Activated T-cell treated with anti-CD3 and anti-CD28 coated beads for 4 hours (primary cell): ENCODE results near the gene BRD3.
A peak's percentile ranks its signal among the peaks of the same experiment; 100 is the strongest.

Experiments
- DNase-seq: peaks from one replicate; pipeline ENCODE4 v3.0.0-alpha.2; 2020

Gene BRD3

GRCh38 chr9:134035041-134036039 is 32.5 kb downstream of the BRD3 start:
- DNase-seq, result no peak

GRCh38 chr9:134034215-134035040 is 33.4 kb downstream of the BRD3 start:
- no peak for DNase-seq

DNA sequence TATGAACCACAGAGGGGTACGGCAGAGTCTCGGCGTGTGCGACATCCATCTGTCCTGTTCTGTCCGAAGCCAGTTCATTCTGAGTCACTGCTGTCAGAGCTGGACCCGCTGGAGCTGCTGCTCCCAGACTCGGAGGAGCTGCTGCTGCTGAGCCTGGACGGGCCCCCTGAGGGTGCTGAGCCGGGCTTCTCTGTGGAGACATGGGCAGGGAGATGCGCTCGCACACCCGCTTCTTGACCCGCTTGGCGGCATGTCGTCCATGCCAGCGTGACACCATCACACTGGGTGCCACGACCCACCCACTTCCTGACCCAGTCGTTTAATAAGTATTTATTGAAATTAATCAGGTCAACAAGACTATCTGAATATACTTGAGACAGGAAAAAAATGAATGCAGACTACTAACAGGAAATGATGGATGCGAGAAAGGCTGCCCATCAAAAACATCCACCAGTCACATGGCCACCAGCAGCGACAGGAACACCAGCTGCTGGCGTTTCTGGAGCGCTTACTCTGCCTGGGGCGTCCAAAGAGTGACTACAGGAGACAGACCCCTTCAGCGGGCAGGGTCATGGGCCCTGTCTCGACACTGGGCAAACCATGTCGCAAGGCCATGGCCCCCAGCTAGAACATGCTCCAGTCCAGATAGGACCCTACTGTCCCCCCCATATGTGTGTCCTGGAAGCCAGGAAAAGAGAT is 34.2 kb downstream of the BRD3 start:
- no peak for DNase-seq

DNA sequence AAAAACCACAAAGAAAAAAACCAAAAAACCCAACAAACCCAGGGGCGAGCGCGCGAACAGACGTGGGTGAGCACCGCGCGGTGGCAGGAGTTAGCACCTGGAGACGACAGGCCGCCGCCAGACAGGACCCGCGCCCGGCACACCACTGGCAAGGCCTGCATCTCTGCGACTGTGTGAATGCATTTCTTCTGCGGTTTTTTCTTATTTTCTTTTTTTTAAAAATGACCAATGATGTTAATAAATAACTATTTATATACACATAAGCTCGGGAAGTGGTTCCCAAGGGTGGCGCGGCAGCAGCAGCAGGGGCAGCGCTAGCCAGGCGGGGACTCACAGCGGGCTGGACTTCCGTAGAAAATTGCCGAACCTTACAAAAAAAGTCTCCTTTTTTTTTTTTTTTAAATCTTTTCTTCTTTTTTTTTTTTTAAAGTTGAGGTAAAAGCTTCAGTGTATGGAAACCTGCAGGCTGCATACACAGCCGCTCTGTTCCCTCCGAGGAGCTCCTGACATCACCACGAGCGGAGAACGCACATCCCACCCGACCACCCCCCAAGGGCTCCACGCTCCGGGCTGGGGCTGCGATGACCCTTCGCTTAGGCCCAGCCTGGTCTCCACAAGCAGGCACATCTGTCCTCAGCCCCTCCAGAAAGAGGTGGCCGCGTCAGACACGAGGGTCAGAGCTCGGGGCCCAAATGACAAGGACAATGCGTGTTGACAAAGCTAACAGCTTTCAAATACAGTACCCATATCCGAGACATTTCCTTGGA is 35.2 kb downstream of the BRD3 start:
- DNase-seq, result no peak

- DNase-seq, result no peak
These were observed 36.0 kb downstream of the BRD3 start for GRCh38 chr9:134031783-134032182.

- DNase-seq, result no peak
These were observed 36.9 kb downstream of the BRD3 start for GRCh38 chr9:134030821-134031470.

DNA sequence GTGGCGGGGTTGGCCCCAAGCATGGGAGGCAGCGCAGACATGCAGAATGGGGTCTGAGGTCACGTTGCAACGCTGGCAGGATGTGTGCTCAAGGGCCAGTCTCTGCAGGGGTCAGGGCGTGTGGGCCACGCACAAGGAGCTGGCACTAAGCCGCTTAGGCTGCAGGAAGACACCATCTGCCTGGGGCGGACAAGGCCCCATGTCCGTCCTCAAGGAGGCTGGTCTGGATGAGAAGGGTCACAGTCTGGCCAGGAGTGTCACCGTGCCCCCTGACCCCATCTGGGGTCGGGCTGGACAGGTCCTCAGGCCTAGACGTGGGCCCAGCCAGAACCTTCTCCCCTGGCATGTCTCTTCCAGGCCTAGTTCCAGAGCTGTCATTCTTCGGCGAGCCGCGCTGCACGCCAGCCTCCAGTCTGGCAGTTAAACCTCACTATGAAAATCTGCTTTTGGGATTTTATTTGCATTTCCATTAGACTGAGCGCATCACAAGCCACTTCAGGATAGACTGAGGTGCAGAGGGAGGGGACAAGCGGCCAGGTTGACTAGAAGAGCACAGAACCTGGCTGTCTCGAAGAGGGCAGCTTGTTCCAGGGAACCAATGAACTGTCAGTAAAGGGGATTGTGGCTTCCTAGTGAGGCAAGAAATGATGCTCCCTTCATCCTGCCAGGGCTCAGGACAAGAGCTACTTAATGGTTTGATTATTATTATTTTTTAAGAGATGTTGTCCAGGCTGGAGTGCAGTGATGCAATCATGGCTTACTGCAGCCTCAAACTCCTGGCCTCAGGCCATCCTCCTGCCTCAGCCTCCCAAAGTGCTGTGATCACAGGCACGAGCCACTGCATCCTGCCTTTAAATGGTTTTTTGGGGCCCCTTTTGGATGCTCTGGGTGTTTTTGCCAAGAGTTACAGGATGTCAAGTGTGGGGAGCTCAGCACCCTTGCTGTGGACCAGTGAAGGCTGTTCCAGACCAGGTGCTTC is 38.3 kb downstream of the BRD3 start:
- no peak for DNase-seq

GRCh38 chr9:134028575-134029247 is 39.1 kb downstream of the BRD3 start:
- DNase-seq, result no peak

GRCh38 chr9:134028076-134028475 is 39.8 kb downstream of the BRD3 start:
- no peak for DNase-seq

DNA sequence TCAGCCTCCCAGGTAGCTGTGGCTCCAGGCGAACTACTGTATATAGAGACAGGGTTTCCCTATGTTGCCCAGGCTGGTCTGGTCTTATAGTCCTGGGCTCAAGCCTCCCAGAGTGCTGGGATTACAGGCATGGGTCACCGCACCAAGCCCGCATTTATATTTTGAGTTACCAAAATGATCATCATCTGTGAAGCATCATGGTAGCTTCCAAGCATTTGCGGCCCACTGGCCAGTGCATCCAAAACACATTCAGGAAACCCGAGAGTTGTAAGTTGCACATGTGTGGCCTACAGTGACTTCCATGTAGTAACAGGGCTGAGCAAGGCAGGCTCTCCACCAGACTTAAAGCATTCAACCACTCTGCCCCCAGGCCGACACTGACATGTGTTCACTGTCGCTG is 40.3 kb downstream of the BRD3 start:
- DNase-seq, result no peak

DNA sequence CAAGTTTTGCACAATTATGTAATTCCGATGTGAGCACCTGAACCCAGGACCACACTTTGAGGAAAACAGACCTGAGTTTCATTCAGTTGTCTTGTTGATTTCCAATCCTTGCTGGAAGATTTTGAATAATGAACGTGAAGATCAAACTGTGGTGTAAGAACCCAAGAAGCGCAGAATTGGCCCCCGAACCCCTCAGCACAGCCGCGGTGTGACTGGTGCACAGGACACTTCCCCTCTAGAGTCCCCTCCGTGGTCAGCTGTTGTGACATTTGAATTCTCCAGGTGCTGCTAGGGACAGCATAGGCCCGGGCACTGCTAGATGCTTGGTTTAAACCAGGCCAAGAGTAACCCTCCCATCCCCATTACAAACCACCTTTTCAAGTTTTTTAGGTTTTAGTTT is 40.8 kb downstream of the BRD3 start:
- DNase-seq, result no peak

- DNase-seq, result no peak
These were observed 41.2 kb downstream of the BRD3 start for GRCh38 chr9:134026581-134026980.

DNA sequence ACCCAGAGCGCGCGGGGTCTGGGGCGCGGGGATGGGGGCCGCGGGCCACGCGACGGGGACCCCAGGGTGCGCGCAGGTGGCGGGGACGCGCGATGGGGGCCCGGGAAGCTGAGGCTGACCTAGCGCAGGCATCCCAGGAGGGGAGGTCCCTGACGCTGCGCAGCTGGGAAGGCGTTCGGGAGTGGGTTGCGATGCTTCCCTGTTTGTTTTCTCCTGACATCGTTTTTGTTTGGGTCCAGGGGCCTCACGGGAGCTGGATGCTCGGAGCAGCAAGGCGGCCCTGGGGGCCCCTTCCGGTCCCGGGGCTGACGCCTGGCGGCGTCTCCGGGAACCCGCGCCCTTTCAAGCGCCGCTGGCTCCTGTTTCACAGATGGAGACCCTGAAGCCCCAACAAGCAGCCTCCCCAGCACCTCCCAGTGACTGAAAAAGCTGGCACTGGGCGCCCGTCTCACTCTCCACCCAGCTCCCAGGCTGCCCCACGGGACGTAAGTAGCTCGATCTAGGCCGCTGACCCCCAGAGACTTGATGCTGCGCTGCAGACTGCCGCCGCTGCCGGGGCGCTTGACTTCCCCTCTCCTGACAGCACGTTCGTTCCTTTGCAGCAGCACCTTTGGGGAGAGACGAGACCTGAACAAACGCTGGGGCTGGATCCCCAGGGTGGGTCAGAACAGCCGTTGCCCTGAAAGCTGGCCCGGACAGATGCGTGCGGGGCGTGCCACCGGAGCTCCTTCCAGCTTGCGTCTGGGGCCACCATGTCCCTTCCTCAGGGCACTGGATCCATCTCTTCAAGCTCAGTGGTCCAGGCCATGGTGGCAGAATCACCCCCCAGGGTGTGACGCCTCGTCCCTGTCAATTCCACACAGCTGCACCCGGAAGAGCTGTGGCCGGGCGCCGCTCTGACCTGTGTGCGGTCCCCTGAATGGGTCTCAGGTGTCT is 42.0 kb downstream of the BRD3 start:
- DNase-seq, result peak; percentile 28

DNA sequence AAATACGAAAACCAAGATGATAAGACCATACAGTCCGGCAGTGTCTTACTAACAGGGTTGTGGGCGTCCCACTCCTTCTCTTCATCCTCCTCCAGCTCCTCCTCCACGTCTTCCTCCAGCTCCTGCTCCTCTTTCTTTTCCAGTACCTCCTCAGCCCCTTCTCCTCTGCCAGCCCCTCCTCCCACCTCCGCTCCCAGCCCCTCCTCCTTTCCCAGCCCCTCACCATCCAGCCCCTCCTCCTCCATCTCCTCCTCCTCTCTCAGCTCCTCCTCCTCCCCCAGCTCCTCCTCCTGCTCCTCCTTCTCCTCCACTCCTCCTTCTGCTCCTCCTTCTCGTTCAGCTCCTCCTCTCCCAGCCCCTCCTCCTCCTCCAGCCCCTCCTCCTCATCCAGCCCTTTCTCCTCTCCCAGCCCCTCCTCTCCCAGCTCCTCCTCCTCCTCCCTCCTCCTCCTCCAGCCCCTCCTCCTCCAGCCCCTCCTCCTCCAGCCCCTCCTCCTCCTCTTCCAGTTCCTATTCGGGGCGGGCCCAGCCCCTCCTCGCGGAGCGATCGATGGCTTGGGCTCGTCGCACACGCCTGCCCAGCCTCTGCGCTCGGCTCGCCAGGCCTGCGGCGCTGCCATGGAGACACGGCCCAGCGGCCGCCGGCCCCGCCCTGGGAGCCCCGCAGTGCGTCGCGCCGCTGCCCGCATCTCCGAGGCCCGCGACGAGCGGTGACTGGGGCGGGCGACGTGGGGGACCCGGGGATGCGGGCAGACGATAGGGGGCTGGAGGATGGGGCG is 42.8 kb downstream of the BRD3 start, which contains the start of gene BRD3OS:
Gene BRD3OS, plus strand, starts transcription at position 654 of the 778 bp plus-strand sequence. CDS start 1,267 bp downstream, outside the sequence.
- peak; percentile 78 for DNase-seq

DNA sequence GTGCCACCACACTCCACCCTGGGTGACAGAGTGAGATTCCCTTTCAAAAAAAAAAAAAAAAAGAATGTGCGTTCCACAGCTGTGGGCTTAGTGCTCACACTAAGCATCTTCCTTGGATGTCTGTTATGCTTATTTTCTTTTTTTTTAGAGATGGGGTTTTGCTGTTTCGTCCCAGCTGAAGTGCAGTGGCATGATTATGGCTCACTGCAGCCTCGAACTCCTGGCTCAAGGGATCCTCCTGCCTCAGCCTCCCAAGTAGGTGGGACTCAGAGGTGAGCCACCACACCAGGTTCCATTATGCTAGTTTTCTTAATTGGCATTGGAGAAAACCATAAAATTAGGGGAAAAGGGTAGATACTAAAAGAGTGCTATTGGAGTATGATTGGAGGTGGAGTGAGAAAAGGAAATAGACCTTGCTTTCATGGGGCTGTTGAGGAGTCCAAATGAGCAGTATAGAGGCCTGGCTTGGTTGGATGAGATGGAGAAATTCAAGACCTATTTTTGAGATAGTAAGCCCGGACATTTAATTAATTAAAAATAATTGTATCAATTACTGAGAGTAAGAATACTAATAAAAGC is 43.5 kb downstream of the BRD3 start:
- DNase-seq, result no peak

DNA sequence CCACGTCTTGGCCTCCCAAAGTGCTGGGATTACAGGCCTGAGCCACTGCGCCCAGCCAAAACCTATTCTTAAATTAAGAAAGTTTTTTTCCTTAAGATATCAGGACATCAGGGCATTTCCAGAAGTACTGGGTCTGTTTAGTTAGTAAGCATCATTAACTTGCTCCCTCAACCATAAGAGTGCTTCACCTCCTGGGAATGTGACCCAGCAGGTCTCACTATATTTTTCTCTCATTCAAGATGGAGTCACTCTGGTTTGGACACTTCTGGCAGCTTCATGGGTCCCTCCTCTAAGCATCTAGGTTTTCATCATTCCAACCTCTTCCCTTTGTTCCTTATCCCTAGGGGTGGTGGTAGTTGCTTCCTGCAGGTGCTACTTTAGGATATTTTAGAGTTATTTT is 52.9 kb downstream of the BRD3 start:
- no peak for DNase-seq

- DNase-seq, result no peak
These were observed 56.4 kb downstream of the BRD3 start for GRCh38 chr9:134011401-134011800.
